Thoracic aorta (tissue), 2 donors: ENCODE measurements around the gene ITPR2. TPM values are rescaled to one million over a fixed set of nuclear protein-coding genes. Genes with fewer than 3 reads are reported as not detected.

ENCODE experiments used
- ATAC-seq: fragments of 150-250 bp; one replicate; pipeline ENCODE4 v1.8.0; 2017; ENCODE audit warnings: low read depth; ENCODE audit not compliant: insufficient number of reproducible peaks, low FRiP score
- DNase-seq: peaks from one replicate; pipeline ENCODE4 v3.0.0-alpha.2; 2020; ENCODE audit warnings: low spot score
- H3K27ac ChIP-seq, 2 donors: fragments of 200-600 bp; sonication (generic); 1 replicate in 1 of 2; 2 replicates in 1 of 2; pipeline ENCODE4 v1.5.1; 2016; ENCODE audit warnings: mild to moderate bottlenecking in 2 of 2, moderate library complexity in 2 of 2
- H3K27me3 ChIP-seq: fragments of 200-600 bp; sonication (generic); replicated peaks from 2 replicates; pipeline ENCODE4 v1.6.0; 2016; ENCODE audit warnings: mild to moderate bottlenecking; ENCODE audit not compliant: insufficient read depth
- H3K36me3 ChIP-seq: fragments of 200-600 bp; sonication (generic); one replicate; pipeline ENCODE4 v1.5.1; 2016
- H3K4me1 ChIP-seq, 2 donors: fragments of 200-600 bp; sonication (generic); 1 replicate in 1 of 2; 2 replicates in 1 of 2; pipeline versions ENCODE4 v1.5.1 to v1.6.0; 2016; ENCODE audit warnings: low read depth in 2 of 2, mild to moderate bottlenecking in 1 of 2; ENCODE audit not compliant: control insufficient read depth in 1 of 2
- H3K4me3 ChIP-seq: fragments of 200-600 bp; sonication (generic); 2 replicates; pipeline ENCODE4 v1.5.1; 2016; ENCODE audit warnings: mild to moderate bottlenecking
- H3K9me3 ChIP-seq: fragments of 200-600 bp; sonication (generic); 2 replicates; pipeline ENCODE4 v1.5.1; 2016
- CTCF ChIP-seq: fragments of 200-600 bp; sonication (generic); IDR thresholded peaks from one replicate; pipeline ENCODE4 v1.5.1; 2019; ENCODE audit warnings: antibody characterized with exemption
- total RNA-seq, 2 donors: library from RNA; depleted of rRNA; stranded (reverse); fragments of >200 nt; gene quantifications; one replicate each; pipeline versions ENCODE4 v1.1.0 to v1.2.3, GENCODE V29; 2016

The ITPR2 gene
- total RNA-seq, 2 donors from 2014 or later: 28.3 to 86.3 TPM

GRCh38 chr12:26303418-26303817 lies 529.6 kb downstream of the ITPR2 start:
- ATAC-seq (no peak), DNase-seq (no peak)
- Histone ChIP-seq H3K36me3 (no peaks in the 10 kb centered on the region), H3K27me3 (no peaks in the 10 kb centered on the region), H3K4me1 (peaks cover 4 to 11% of the 10 kb centered on the region in 2 donors), H3K27ac (no peak overlapping the region), H3K4me3 (no peak overlapping the region), H3K9me3 (no peaks in the 10 kb centered on the region)
- no peak for TF ChIP-seq CTCF

GRCh38 chr12:26302776-26303175 lies 530.2 kb downstream of the ITPR2 start:
- TF ChIP-seq CTCF: no peak
- H3K36me3 ChIP-seq: no peaks in the 10 kb centered on the region

GRCh38 chr12:26299751-26300150 lies 533.2 kb downstream of the ITPR2 start:
- Histone ChIP-seq H3K9me3 (no peaks in the 10 kb centered on the region), H3K4me1 (peaks cover 10 to 18% of the 10 kb centered on the region in 2 donors), H3K27ac (peak overlapping the region; percentile 64 to 65), H3K4me3 (no peak overlapping the region), H3K36me3 (no peaks in the 10 kb centered on the region), H3K27me3 (no peaks in the 10 kb centered on the region)
- DNase-seq (no peak), ATAC-seq (no peak)
- TF ChIP-seq CTCF: no peak

More at GRCh38 chr12:26302776-26303175, 530.2 kb downstream of the ITPR2 start:
- ATAC-seq: no peak
- no peaks in the 10 kb centered on the region for H3K27me3 ChIP-seq
- no peak overlapping the region for H3K4me3 ChIP-seq
- H3K27ac ChIP-seq: no peak overlapping the region
- DNase-seq: no peak
- peaks cover 10 to 18% of the 10 kb centered on the region in 2 donors for H3K4me1 ChIP-seq
- no peaks in the 10 kb centered on the region for H3K9me3 ChIP-seq

GRCh38 chr12:26298785-26299621 lies 534.0 kb downstream of the ITPR2 start:
- H3K27me3 ChIP-seq: no peaks in the 10 kb centered on the region
- peak; percentile 88 for ATAC-seq
- H3K9me3 ChIP-seq: no peaks in the 10 kb centered on the region
- H3K4me1 ChIP-seq: peaks cover 10 to 18% of the 10 kb centered on the region in 2 donors
- H3K36me3 ChIP-seq: no peaks in the 10 kb centered on the region
- no peak for DNase-seq
- peak overlapping the region; percentile 50 for H3K4me3 ChIP-seq
- peak overlapping the region; percentile 64 to 65 for H3K27ac ChIP-seq
- peak; percentile 53 for TF ChIP-seq CTCF

GRCh38 chr12:26297396-26298070 lies 535.5 kb downstream of the ITPR2 start:
- ATAC-seq: no peak
- Histone ChIP-seq H3K4me3 (no peak overlapping the region), H3K27me3 (no peaks in the 10 kb centered on the region), H3K4me1 (peaks cover 10 to 18% of the 10 kb centered on the region in 2 donors), H3K36me3 (no peaks in the 10 kb centered on the region), H3K27ac (peak overlapping the region in 1 of 2 donors; percentile 64), H3K9me3 (no peaks in the 10 kb centered on the region)
- DNase-seq: no peak
- no peak for TF ChIP-seq CTCF
